DOHH2 (cell line): ENCODE results near the gene TMCC1.

ENCODE experiments used
- CTCF ChIP-seq: fragments of 200-600 bp; sonication (generic); IDR thresholded peaks from one replicate; pipeline ENCODE4 v1.5.1; 2014; ENCODE audit warnings: antibody characterized with exemption, mild to moderate bottlenecking, low read depth, low read length; ENCODE audit not compliant: poor library complexity, severe bottlenecking
- EZH2phosphoT487 ChIP-seq: fragments of 200-600 bp; sonication (generic); IDR thresholded peaks from 2 replicates; pipeline ENCODE4 v1.6.1; 2017; ENCODE audit warnings: borderline replicate concordance, mild to moderate bottlenecking, antibody characterized with exemption, low read length, moderate library complexity, mixed read lengths

- no peak for TF ChIP-seq CTCF
- TF ChIP-seq EZH2phosphoT487: no peak
Measured at GRCh38 chr3:129622933-129623332, 270.6 kb downstream of the TMCC1 start.
